CD4-positive, CD25-positive, alpha-beta regulatory T cell (primary cell): ENCODE results near the gene SLC26A1. TPM values are rescaled to one million over a fixed set of nuclear protein-coding genes. Genes with fewer than 3 reads are reported as not detected.

Source experiments
- ATAC-seq, 2 donors: fragments of 150-1000 bp; cut with Tn5 transposase; one replicate each; pipeline ENCODE4 v1.10.0; 2021; ENCODE audit warnings: low read depth in 2 of 2, moderate number of reproducible peaks in 2 of 2, moderate library complexity in 1 of 2
- DNase-seq, 3 donors: peaks; one replicate each; pipeline versions ENCODE4 v3.0.0 to v3.0.0-alpha.2; 2012 to 2022; ENCODE audit warnings: mixed read lengths in 1 of 3
- H3K27ac ChIP-seq: one replicate; pipeline ENCODE4 v1.7.0; 2013; ENCODE audit warnings: mild to moderate bottlenecking, low read length; ENCODE audit not compliant: insufficient read depth, poor library complexity, severe bottlenecking
- H3K27me3 ChIP-seq: one replicate; pipeline ENCODE4 v1.7.0; 2013; ENCODE audit warnings: low read length; ENCODE audit not compliant: control insufficient read depth, insufficient read depth
- H3K36me3 ChIP-seq: one replicate; pipeline ENCODE4 v1.7.0; 2013; ENCODE audit warnings: mild to moderate bottlenecking, low read length, moderate library complexity; ENCODE audit not compliant: control insufficient read depth, insufficient read depth
- H3K4me1 ChIP-seq: 2 replicates; pipeline ENCODE4 v1.7.0; 2013; ENCODE audit warnings: mild to moderate bottlenecking, low read length; ENCODE audit not compliant: insufficient read depth, control insufficient read depth, poor library complexity, severe bottlenecking
- H3K4me3 ChIP-seq: one replicate; pipeline ENCODE4 v1.7.0; 2013; ENCODE audit warnings: low read depth, mild to moderate bottlenecking, low read length, moderate library complexity
- H3K9me3 ChIP-seq, 2 experiments: 1 replicate in 1 of 2; 2 replicates in 1 of 2; pipeline ENCODE4 v1.7.0; 2013; ENCODE audit warnings: low read length in 2 of 2, mild to moderate bottlenecking in 1 of 2, moderate library complexity in 1 of 2; ENCODE audit not compliant: control insufficient read depth in 2 of 2
- H3K27ac Mint-ChIP-seq, 3 donors: one replicate each; pipeline ENCODE4 v1.8.0; 2020 to 2022; ENCODE audit warnings: mild to moderate bottlenecking in 3 of 3, mixed read lengths in 3 of 3, moderate library complexity in 2 of 3
- H3K27me3 Mint-ChIP-seq: one replicate; pipeline ENCODE4 v1.8.0; 2022; ENCODE audit warnings: mild to moderate bottlenecking, mixed read lengths
- H3K36me3 Mint-ChIP-seq: one replicate; pipeline ENCODE4 v1.8.0; 2020; ENCODE audit warnings: mixed read lengths
- H3K4me1 Mint-ChIP-seq, 4 donors: one replicate each; pipeline ENCODE4 v1.8.0; 2020 to 2022; ENCODE audit warnings: mixed read lengths in 4 of 4, mild to moderate bottlenecking in 1 of 4
- H3K4me3 Mint-ChIP-seq, 4 donors: one replicate each; pipeline ENCODE4 v1.8.0; 2020 to 2022; ENCODE audit warnings: mild to moderate bottlenecking in 4 of 4, mixed read lengths in 4 of 4, moderate library complexity in 3 of 4
- H3K9me3 Mint-ChIP-seq, 7 donors: one replicate each; pipeline ENCODE4 v1.8.0; 2020 to 2022; ENCODE audit warnings: mixed read lengths in 7 of 7, mild to moderate bottlenecking in 3 of 7, moderate library complexity in 2 of 7
- polyA plus RNA-seq, 4 donors: library from polyadenylated mRNA; unstranded; fragments of 300-500 nt; fragmentation: Illumina TruSeq; gene quantifications; one replicate each; pipeline ENCODE4 v1.2.3, GENCODE V29; 2021
- total RNA-seq: library from RNA; stranded (reverse); gene quantifications from one replicate; pipeline ENCODE4 v1.2.3, GENCODE V29; 2022

SLC26A1 gene
- total and polyA plus RNA-seq, 5 donors from 2014 or later, result 0.37 to 1.7 (median 1.00) TPM

DNA sequence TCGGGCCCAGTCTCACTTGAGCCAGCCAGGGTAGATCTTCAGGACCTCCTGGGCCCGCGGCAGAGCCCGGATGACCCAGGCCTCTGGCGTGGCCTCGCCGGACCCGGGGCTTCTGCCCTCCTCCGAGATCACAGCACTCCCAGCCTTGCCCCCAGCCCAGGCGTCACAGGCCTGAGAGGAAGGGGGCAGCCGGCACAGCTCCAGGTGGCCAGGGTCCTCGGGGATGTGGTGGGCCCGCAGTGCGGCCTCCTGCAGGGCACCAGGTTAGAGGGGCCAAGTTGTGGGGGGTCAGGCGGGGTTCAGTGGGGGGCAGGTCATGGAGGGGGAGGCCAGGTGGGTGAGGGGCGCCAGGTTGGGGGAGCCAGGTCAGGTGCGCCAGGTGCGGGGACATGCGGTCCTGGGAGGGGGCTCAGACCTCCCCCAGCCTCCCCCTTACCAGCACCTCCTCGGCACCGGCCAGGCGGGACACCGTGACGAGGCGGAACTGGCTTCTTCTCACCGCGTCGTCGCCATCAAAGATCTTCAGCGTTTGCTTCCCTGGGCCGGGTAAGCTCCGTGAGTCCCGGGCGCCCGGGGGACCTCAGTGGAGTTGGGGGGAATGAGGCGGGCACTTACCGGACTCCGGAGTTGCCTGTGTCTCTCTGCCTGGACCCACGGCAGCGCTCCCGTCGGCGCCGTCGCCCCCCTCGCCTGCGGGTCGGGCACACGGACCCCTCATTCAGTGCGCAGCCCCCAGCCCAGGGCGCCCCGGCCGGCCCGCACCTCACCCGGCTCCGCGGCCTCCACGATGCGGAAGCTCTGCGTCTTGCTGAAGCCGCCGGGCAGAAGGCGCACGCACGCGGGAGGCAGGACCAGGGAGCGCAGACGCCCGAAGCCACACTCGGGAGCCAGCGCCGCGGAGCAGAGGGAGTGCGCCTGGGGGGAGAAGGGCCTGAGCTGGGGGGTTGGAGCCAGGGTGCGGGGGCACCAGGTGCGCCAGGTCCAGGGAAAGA lies 25.8 kb downstream of the SLC26A1 start:
- Histone ChIP-seq H3K4me1 (peaks cover 11% of the 10 kb centered on the region), H3K27ac (no peak overlapping the region), H3K36me3 (no peaks in the 10 kb centered on the region), H3K27me3 (no peaks in the 10 kb centered on the region), H3K4me3 (no peak overlapping the region), H3K9me3 (no peaks in the 10 kb centered on the region)
- Mint-ChIP-seq H3K4me1 (peaks cover 0 to 15% (median 2%) of the 10 kb centered on the region in 4 donors), H3K36me3 (no peaks in the 10 kb centered on the region), H3K4me3 (no peak overlapping the region), H3K9me3 (peaks cover 0 to 1% (median 0%) of the 10 kb centered on the region in 7 donors), H3K27ac (no peak overlapping the region), H3K27me3 (no peaks in the 10 kb centered on the region)
- ATAC-seq, result no peak
- DNase-seq, result no peak

DNA sequence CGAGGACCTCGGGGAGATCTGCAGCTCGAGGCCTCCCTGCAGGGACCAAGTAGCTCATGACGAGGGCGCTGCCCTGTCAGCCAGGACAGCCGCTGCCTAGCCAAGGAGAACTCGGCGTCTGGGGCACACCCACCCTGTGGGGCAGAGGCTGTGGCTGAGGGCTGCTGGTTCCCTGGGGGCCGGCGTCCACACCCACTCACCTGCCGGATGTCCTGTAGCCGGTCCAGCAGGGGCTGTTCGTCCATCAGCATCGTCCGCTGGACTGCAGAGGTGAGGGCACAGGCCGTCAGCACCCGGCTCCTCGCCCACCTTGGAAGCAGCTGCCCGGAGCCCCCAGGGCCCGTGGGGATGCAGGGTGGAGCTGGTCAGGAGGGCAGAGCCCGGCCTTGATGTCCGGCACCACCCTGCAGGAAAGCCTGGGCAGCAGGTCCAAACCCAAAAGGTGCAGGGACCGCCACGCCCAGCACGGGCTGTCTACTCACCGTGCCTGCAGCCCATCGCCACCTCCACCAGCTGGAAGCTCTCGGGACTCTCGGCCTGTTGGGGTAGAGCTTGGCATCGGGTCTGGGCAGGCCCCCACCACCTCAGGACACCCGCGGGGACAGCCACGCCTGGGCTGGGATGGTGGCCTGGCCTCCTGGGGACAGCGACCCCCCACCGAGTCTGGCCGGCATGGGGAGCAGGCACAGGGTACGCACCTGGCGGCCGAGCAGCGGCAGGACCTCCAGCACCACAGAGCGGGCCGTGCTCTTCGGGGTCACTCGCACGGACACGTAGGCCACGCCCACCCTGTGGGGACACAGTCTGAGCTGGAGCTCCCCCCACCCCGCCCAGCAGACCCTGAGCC lies 26.7 kb downstream of the SLC26A1 start:
- no peaks in the 10 kb centered on the region for H3K27me3 Mint-ChIP-seq
- Histone ChIP-seq H3K4me3 (no peak overlapping the region), H3K27ac (no peak overlapping the region), H3K27me3 (no peaks in the 10 kb centered on the region), H3K4me1 (peaks cover 2% of the 10 kb centered on the region), H3K9me3 (no peaks in the 10 kb centered on the region), H3K36me3 (no peaks in the 10 kb centered on the region)
- ATAC-seq (no peak), DNase-seq (no peak)
- H3K4me3 Mint-ChIP-seq, result no peak overlapping the region
- H3K4me1 Mint-ChIP-seq, result peaks cover 0 to 12% (median 2%) of the 10 kb centered on the region in 4 donors
- H3K36me3 Mint-ChIP-seq, result no peaks in the 10 kb centered on the region
- H3K9me3 Mint-ChIP-seq, result peaks cover 0 to 1% (median 0%) of the 10 kb centered on the region in 7 donors
- no peak overlapping the region for H3K27ac Mint-ChIP-seq

- H3K27me3 Mint-ChIP-seq, result no peaks in the 10 kb centered on the region
- no peak overlapping the region for H3K27ac Mint-ChIP-seq
- no peak overlapping the region for H3K4me3 ChIP-seq
- no peak for DNase-seq
- no peaks in the 10 kb centered on the region for H3K4me1 ChIP-seq
- H3K9me3 Mint-ChIP-seq, result peaks cover 0 to 1% (median 0%) of the 10 kb centered on the region in 7 donors
- no peak overlapping the region for H3K4me3 Mint-ChIP-seq
- no peaks in the 10 kb centered on the region for H3K27me3 ChIP-seq
- H3K36me3 ChIP-seq, result no peaks in the 10 kb centered on the region
- ATAC-seq, result no peak
- peaks cover 0 to 5% (median 2%) of the 10 kb centered on the region in 4 donors for H3K4me1 Mint-ChIP-seq
- no peak overlapping the region for H3K27ac ChIP-seq
- H3K9me3 ChIP-seq, result no peaks in the 10 kb centered on the region
- H3K36me3 Mint-ChIP-seq, result no peaks in the 10 kb centered on the region
These were observed 27.5 kb downstream of the SLC26A1 start for GRCh38 chr4:965766-966134.

- Mint-ChIP-seq H3K27me3 (no peaks in the 10 kb centered on the region), H3K27ac (no peak overlapping the region), H3K4me1 (no peaks in the 10 kb centered on the region), H3K36me3 (no peaks in the 10 kb centered on the region), H3K4me3 (no peak overlapping the region), H3K9me3 (peaks cover 0 to 1% (median 0%) of the 10 kb centered on the region in 7 donors)
- Histone ChIP-seq H3K4me3 (no peak overlapping the region), H3K9me3 (no peaks in the 10 kb centered on the region), H3K27ac (no peak overlapping the region), H3K36me3 (no peaks in the 10 kb centered on the region), H3K4me1 (no peaks in the 10 kb centered on the region), H3K27me3 (no peaks in the 10 kb centered on the region)
- no peak for DNase-seq
- no peak for ATAC-seq
These were observed 28.0 kb downstream of the SLC26A1 start for GRCh38 chr4:965048-965765.

- no peaks in the 10 kb centered on the region for H3K4me1 ChIP-seq
- no peak for DNase-seq
- Mint-ChIP-seq H3K36me3 (no peaks in the 10 kb centered on the region), H3K4me1 (no peaks in the 10 kb centered on the region), H3K27ac (no peak overlapping the region), H3K27me3 (no peaks in the 10 kb centered on the region), H3K9me3 (peaks cover 0 to 1% (median 0%) of the 10 kb centered on the region in 7 donors), H3K4me3 (no peak overlapping the region)
- H3K36me3 ChIP-seq, result no peaks in the 10 kb centered on the region
- no peak overlapping the region for H3K4me3 ChIP-seq
- H3K9me3 ChIP-seq, result no peaks in the 10 kb centered on the region
- no peaks in the 10 kb centered on the region for H3K27me3 ChIP-seq
- no peak overlapping the region for H3K27ac ChIP-seq
- no peak for ATAC-seq
These were observed 28.7 kb downstream of the SLC26A1 start for GRCh38 chr4:964346-965025.

- DNase-seq (no peak), ATAC-seq (no peak)
- H3K36me3 ChIP-seq, result no peaks in the 10 kb centered on the region
- H3K4me1 Mint-ChIP-seq, result peaks cover 0 to 1% (median 0%) of the 10 kb centered on the region in 4 donors
- H3K4me3 Mint-ChIP-seq, result no peak overlapping the region
- H3K36me3 Mint-ChIP-seq, result peaks cover 4% of the 10 kb centered on the region
- H3K4me1 ChIP-seq, result no peaks in the 10 kb centered on the region
- H3K27ac ChIP-seq, result no peak overlapping the region
- peaks cover 0 to 1% (median 0%) of the 10 kb centered on the region in 7 donors for H3K9me3 Mint-ChIP-seq
- H3K4me3 ChIP-seq, result no peak overlapping the region
- H3K9me3 ChIP-seq, result no peaks in the 10 kb centered on the region
- H3K27me3 Mint-ChIP-seq, result no peaks in the 10 kb centered on the region
- no peak overlapping the region for H3K27ac Mint-ChIP-seq
- no peaks in the 10 kb centered on the region for H3K27me3 ChIP-seq
These were observed 29.7 kb downstream of the SLC26A1 start for GRCh38 chr4:963276-964225.
